ENCODE measurements around the gene HHLA2.

HHLA2 gene

GRCh38 chr3:108403198-108403597 is 106.8 kb downstream of the HHLA2 start:
- no peak for DNase-seq (ENCODE audit: low read depth)
- TF ChIP-seq, protein P1, sequence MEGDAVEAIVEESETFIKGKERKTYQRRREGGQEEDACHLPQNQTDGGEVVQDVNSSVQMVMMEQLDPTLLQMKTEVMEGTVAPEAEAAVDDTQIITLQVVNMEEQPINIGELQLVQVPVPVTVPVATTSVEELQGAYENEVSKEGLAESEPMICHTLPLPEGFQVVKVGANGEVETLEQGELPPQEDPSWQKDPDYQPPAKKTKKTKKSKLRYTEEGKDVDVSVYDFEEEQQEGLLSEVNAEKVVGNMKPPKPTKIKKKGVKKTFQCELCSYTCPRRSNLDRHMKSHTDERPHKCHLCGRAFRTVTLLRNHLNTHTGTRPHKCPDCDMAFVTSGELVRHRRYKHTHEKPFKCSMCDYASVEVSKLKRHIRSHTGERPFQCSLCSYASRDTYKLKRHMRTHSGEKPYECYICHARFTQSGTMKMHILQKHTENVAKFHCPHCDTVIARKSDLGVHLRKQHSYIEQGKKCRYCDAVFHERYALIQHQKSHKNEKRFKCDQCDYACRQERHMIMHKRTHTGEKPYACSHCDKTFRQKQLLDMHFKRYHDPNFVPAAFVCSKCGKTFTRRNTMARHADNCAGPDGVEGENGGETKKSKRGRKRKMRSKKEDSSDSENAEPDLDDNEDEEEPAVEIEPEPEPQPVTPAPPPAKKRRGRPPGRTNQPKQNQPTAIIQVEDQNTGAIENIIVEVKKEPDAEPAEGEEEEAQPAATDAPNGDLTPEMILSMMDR (conservative IDR thresholded peaks at IDR 0.05; ENCODE audit: low read depth, low read length): no peak
- no peak overlapping the region for H3K4me3 ChIP-seq (ENCODE audit: low read length)

DNA sequence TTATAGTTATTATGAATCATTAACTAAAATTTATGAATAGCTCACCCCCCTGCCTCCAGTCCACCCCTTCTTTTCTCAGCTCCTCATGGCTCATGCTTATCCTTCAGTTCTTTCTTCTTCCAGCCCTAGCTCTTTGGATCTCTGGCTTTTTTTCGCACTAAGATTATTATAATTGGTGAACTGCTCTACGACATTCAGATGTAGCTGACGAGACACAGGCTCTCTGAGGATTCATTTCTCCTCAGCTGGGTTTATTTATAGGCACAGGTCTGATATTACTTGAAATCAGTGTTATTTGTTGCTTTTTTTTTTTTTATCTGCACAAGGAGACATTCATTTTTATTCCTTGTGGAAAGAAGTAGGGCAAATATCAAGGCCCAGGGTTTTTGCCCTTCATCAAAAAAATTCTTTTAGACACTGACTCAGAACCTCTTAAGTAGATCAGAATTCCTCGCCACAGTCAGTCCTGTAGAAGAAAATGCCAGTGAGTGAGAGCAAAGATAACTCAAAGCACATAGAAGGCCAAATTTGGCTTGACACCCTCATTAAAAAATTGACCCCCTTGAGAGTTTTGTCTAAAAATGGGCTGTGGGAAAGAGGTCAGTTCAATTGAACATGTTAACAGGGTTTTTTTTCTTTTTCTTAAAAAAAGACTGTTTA is 107.5 kb downstream of the HHLA2 start:
- TF ChIP-seq, protein P1 (conservative IDR thresholded peaks at IDR 0.05; ENCODE audit: low read depth, low read length): no peak
- DNase-seq (ENCODE audit: low read depth): no peak
- H3K4me3 ChIP-seq (ENCODE audit: low read length): no peak overlapping the region

GRCh38 chr3:108404368-108404767 is 108.0 kb downstream of the HHLA2 start:
- H3K4me3 ChIP-seq (ENCODE audit: low read length): no peak overlapping the region
- DNase-seq (ENCODE audit: low read depth): peak; percentile 45
- TF ChIP-seq, protein P1 (conservative IDR thresholded peaks at IDR 0.05; ENCODE audit: low read depth, low read length): no peak

- DNase-seq (ENCODE audit: low read depth): no peak
- H3K4me3 ChIP-seq (ENCODE audit: low read length): no peak overlapping the region
- TF ChIP-seq, protein P1 (conservative IDR thresholded peaks at IDR 0.05; ENCODE audit: low read depth, low read length): no peak
Measured at GRCh38 chr3:108406063-108406660, 109.8 kb downstream of the HHLA2 start.

DNA sequence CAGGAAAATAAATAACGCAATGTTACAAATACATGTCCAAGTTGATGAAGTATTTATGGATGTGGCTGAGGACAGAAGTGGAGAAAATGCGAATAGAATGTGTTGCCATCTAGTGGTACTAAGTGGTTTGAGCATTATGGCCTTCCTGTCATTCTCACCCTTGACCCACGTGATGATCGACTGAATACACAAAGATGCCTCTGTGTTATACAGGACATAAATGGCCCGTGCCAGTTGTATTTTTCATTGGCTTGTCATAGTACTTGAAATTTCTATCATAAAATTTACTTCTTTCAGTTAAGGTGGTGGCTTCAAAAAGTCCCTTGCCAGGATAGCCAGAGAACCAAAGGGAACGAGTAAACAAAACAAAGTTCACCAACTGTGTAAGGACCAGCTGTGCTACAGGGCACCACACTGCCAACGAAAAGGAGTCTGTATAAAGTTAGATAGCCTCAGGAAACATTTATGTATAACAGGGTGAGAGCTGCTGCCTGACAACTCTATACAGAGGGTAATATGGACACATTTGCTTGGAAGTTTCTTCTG is 110.4 kb downstream of the HHLA2 start:
- DNase-seq (ENCODE audit: low read depth): peak; percentile 40
- H3K4me3 ChIP-seq (ENCODE audit: low read length): no peak overlapping the region
- TF ChIP-seq, protein P1 (conservative IDR thresholded peaks at IDR 0.05; ENCODE audit: low read depth, low read length): peak; percentile 82

DNA sequence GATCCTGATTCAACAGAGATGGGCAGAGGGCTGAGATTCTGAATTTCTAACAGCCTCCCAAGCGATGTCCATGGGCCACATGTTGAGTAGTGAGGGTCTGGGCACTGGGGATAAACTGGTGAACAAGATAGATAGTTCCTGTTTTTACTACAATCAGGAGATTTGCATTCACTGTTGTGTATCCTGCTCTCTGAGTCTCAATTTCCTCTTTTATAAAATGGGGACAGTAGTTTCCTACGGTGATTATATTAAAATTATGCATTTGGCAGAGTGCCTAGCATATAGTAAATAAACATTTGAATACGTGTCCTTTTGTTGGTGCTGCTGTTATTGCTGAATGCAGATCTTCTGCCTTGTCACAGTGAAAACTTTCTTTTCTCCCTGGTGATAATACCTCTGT is 111.5 kb downstream of the HHLA2 start:
- H3K4me3 ChIP-seq (ENCODE audit: low read length): no peak overlapping the region
- TF ChIP-seq, protein P1 (conservative IDR thresholded peaks at IDR 0.05; ENCODE audit: low read depth, low read length): no peak

More for the DNA sequence above, 111.5 kb downstream of the HHLA2 start:
- DNase-seq (ENCODE audit: low read depth): no peak

Data from retinal pigment epithelial cell (primary cell).